GM21576 (cell line): Measurements from ENCODE around the gene VPS37C.

Experiments used
- ATAC-seq: cut with Tn5 transposase; IDR thresholded peaks from one replicate; pipeline ENCODE4 v1.9.1; 2021; ENCODE audit warnings: mild to moderate bottlenecking, moderate library complexity; ENCODE audit not compliant: unreplicated experiment

Gene VPS37C

DNA sequence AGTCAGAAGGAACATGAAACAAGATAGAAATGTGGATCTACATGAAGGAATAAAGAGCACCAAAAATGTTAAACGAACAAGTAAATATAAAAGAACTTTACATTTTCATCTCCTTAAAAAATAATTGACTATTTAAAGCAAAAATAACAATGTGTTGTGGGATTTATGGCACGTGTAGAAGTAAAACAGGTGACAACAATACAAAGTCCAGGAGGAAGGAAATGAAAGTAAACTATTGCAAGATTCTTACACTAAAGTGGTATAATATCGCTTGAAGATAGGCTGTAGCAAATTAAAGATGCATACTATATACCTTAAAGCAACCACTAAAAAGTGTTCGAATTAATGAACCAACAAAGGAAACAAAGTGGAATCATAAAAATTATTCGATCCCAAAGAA is 5.5 kb downstream of the VPS37C start:
- no peak for ATAC-seq

DNA sequence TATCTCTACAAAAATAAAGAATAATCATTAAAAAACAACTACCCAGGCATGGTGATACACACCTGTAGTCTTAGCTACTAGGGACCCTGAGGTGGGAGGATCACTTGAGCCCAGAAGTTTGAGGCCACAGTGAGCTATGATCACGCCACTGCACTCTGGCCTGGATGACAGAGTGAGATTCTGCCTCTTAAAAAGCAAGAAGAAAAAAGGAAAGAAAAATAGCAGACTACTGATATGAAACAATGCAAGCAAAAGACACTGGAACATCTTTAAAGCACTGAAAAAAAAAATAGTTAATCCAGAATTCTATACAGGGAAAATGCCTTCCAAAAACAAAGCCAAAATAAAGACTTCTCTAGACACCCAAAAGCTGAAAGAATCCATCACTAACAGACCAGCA is 5.9 kb downstream of the VPS37C start:
- no peak for ATAC-seq

DNA sequence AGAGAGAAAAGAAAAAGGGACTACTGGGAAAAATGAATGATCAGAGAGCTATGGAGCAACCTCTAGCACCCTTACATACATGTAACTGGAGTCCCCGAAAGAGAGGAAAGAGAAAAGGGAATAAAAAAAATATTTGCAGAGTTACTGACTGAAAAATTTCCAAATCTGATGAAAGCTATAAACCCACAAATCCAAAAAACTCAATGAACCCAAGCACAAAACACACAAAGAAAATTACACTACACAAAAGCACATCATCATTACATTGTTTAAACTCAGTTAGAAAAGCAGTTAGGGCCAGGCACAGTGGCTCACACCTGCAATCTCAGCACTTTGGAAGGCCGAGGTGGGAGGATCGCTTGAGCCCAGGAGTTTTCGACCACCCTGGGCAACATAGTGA is 6.7 kb downstream of the VPS37C start:
- no peak for ATAC-seq

DNA sequence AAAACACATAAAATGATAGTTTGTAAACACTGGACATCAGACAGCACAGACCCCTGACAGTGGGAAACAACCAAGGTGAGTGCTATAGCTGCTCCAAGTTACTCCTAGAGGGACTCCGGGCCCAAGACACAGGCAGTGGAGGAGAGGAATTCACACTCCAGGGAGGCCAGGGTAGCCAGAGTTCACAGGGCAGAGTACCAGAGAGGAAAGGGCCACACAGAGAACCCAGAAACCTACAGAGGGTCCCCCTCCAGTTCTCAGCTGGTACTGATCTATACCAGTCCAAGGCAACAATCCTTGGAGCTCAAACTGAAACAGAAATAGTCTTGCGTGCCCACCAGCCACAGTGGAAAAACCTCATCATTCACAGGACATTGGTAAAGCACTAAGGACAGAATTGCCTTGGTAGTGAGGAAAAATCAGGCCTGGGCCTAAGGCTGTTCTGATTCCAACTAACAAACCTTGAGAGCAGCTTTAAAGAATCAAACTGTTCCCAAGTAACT is 7.6 kb downstream of the VPS37C start:
- ATAC-seq = no peak

- ATAC-seq = no peak
These were observed 8.2 kb downstream of the VPS37C start for GRCh38 chr11:61152816-61153592.

GRCh38 chr11:61151545-61152252 is 9.5 kb downstream of the VPS37C start:
- ATAC-seq = no peak

DNA sequence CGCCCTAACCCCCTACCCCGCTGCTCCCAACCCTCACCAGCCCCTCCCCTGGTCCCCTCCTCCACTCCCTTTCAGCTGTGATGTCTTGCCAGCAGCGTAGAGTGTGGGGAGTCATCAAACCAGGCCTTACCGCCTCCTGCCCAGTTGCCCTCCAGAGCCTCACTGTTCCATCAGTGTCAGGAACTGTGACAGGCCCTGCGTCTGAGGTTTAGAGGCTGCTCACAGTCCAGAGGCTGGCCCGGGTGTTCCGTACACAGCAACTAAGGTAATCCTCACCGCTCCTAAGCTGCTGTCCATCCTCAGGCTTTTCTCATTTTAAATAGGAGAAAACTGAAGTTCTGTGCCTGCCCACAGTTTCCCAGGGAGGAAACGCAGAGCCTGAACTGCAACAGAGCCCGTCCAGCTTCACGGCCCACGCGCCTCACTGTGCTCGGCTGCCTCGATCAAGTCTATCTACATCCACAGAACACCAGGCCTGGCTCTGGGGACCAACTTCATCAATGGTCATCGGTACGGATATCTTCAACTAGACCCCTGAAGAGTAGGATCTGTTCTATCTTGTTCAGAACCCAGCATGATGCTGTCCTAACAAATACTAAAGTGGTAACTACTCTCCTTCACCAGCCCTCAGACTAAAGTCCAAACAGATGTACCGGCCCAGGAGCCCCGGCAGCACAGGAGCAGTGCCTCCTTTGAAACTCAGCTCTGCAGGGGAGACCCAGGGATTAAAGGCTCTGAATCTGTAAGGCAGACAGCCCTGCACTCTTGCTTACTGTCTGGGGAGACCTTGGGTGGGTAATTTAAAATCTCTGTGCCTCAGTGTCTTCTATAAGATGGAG is 10.3 kb downstream of the VPS37C start:
- ATAC-seq = no peak

DNA sequence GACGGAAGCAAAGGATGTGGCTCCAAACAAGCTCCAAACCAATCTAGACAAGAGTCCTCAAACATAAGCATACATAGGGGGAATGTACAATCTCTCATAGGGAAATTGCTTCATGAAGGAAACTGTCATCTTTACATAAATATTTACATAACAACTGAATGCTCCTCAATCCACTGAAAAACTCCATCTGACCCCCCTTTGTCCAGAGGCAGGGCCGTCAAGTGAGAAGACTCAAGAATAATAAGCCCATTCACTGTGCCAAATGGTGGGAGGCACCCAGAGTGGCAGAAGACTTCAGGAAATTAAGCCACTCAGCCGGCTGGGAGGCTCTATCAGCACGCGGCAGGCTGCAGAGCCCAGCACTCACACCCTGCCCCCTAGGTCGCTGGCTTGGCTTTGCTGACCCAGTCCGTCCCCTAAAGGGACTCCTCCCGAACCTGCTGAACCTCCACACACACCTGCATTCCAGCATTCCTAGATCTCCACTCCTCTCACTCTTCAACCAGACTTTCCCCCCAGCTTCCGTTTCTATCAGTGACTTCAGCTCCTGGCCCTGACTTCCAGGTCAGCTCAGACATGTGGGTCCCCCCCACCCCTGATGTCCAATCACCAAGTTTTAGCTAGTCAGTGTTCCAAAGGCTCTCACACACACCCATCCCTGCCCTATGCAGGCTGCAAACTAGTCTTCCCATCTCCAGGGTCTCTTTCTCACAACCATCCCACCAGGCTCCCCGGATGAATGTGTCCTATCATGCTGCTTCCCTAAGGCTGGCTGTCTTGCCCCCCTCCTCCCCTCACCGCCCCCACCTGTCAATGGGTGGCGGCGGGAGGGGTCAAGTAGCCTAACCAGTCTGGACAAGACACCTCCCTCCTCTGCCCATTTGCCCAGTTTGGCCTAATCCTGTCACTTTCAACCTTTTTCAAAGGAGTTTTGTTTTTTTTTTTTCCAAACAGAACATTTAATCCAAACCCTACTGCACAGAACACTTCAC is 11.3 kb downstream of the VPS37C start:
- no peak for ATAC-seq

GRCh38 chr11:61147791-61148620 is 13.2 kb downstream of the VPS37C start:
- ATAC-seq = no peak

- ATAC-seq = no peak
These were observed 14.0 kb downstream of the VPS37C start for GRCh38 chr11:61147271-61147670.

DNA sequence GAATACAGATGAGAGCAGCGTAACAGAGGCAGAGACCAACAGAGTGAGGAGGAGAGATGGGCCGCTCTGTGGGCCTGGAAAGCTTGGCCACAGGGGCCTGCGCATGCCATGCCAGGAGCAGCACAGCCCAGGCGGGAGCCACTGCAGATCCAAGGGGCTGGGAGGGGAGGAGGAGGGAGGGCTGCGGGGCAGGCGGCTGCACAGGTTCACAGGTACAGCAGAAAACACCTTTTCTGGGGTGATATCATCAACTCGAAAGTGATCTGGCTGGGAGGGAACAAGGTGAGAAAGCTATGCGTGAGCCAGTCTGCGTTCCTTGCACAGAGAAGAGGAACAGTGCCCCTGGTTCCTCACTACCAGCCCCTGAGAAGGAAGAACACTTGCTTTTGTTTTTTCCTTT is 14.8 kb downstream of the VPS37C start:
- ATAC-seq = no peak

DNA sequence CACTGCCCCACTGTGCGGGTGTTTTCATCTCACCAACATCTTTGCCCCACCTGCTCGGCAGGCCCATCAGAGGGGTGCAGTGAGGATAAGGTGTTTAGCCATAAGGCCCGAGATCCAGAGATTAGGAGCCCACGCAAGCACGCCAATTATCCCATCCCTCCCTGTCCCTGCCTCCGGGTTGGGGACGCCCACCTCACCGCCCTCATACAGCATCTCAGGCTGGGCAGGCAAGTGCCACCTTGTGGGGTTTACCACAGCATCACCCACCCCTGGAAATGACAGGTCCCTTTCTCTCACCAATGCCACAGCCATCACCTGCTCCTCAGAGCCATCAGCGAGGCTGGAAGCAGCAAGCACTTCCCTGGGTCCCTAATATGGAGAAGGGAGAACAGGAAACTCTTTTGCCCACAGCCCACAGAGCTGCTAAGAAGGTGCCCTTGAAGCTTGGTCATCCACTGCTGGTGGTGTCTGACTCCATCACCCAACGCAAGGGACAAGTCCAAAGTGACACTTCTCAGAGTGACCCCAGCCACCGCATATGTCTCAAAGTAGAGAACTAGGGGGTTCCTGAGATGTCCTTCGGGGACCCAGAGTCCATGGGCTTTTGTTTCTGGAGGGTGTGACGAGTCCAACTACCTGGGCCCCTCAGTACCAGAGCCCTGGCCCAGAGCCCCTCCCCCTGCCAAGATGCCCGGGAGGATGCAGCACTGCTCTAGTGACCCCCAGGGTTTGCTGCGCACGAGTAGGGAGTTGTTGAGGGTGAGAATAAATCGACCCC is 15.8 kb downstream of the VPS37C start:
- no peak for ATAC-seq

- ATAC-seq = no peak
These were observed 16.6 kb downstream of the VPS37C start for GRCh38 chr11:61144511-61145179.

GRCh38 chr11:61142424-61142823 is 18.8 kb downstream of the VPS37C start:
- no peak for ATAC-seq

GRCh38 chr11:61141601-61142028 is 19.6 kb downstream of the VPS37C start:
- ATAC-seq = no peak

DNA sequence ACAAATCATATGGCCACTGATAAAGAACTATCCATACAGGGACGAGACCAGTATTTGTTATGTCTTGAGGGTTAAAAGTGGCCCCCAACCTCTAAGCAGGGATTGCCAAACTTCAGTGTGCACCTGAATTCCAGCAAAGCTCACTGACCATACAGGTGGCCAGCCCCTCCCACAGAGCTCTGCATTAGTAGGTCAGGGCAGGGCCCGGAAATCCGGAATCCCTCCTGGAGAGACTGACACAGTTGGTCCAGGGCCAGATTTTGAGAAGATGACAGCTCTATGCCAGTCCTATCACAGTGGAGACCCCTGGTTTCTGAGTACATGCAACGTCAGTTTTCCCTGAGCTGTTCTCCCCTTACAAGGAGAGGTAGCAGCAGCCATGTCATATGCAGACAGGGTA is 20.8 kb downstream of the VPS37C start:
- ATAC-seq = no peak

DNA sequence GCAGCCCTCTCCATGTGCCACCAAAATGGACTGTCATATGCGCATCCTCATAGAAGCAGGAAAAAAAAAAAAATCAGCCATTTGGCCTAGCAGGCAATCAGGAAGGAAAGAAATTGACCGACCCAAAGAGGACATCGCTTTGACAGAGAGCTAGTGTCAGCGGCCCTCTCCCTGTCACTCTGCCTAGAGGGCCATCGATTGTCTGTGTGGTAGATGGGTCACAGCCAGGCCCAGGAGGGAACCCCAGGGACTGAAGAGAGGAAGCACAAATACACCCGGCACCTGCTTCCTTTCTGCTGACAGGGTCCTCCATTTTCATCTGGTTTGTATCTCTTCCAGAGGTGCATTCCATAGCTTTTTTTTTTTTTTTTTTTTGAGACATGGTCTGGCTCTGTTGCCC is 21.8 kb downstream of the VPS37C start:
- no peak for ATAC-seq

GRCh38 chr11:61138935-61139334 is 22.3 kb downstream of the VPS37C start:
- ATAC-seq = no peak
